ENCODE data around the gene SHTN1. TPM values are rescaled to one million over a fixed set of nuclear protein-coding genes. Genes with fewer than 3 reads are reported as not detected.
A peak's percentile ranks its signal among the peaks of the same experiment; 100 is the strongest.

The SHTN1 gene
- total and polyA plus RNA-seq, 10 of the 15 experiments (the other 5 are each of a cell fraction or from before 2014, with no cell fraction given) = 0.79 to 4.0 (median 2.0) TPM

DNA sequence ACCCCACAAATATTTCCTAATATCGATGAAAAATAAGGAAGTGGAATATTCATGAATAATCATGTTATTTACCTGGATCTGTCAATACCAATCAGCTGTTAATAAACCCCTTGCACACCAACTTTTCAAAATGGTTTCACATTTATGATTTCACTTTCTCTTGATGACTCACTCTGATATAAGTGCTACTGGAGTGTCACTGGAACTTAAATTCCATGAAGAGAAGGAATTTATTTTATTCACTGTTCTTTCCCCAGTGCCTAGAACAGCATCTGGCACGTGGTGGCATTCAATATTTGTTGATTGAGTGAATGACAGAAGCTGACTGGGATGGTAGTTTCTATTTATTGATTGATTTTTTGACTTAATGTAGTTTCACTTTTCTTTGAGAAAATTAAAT, 159.2 kb downstream of the SHTN1 start:
- Histone ChIP-seq H3K27ac (ENCODE audit: control insufficient read depth, insufficient read depth) (no peak overlapping the region), H3K4me2 (ENCODE audit: control insufficient read depth, insufficient read depth) (peak overlapping the region; percentile 67), H3K9me3 (replicated peaks; ENCODE audit: control insufficient read depth, insufficient read depth, low read length) (no peaks in the 10 kb centered on the region), H4K20me1 (ENCODE audit: control insufficient read depth, insufficient read depth) (no peaks in the 10 kb centered on the region), H2AFZ (ENCODE audit: control insufficient read depth, low read depth, low read length) (peak overlapping the region; percentile 2), H3K36me3 (ENCODE audit: control insufficient read depth in 2 of 2, insufficient read depth in 2 of 2, low read length in 1 of 2) (no peaks in the 10 kb centered on the region), H3K4me3 (0 out of 2 replicates have a peak overlapping the region, but pooled peaks have one; percentile 22), H3K79me2 (ENCODE audit: control insufficient read depth, insufficient read depth, low read length) (no peaks in the 10 kb centered on the region; the same call in none of the 2 replicates), H3K4me1 (ENCODE audit: control insufficient read depth, insufficient read depth, low read length) (peaks cover 30% of the 10 kb centered on the region), H3K27me3 (replicated peaks in 1 of 2; ENCODE audit: control insufficient read depth in 2 of 2, insufficient read depth in 2 of 2, low read length in 1 of 2) (no peaks in the 10 kb centered on the region; a peak in 1 of 4 replicates), H3K9ac (ENCODE audit: control insufficient read depth, insufficient read depth, low read length) (no peak overlapping the region)
- TF ChIP-seq CUX1 (IDR thresholded peaks at IDR 0.05; ENCODE audit: insufficient replicate concordance, low read depth, low read length) (peak; percentile 23), MTA2 (IDR thresholded peaks at IDR 0.05; ENCODE audit: low read depth) (0 out of 2 replicates have a peak, but pooled peaks have one; percentile 15), IKZF2 (IDR thresholded peaks at IDR 0.05) (peak; percentile 16 to 52; a peak in 1 of 4 replicates), ATF7 (IDR thresholded peaks at IDR 0.05; ENCODE audit: low read depth) (peak; percentile 67), BHLHE40 (IDR thresholded peaks at IDR 0.05; ENCODE audit: borderline replicate concordance in 1 of 2, low read depth in 2 of 2, low read length in 1 of 2) (no peak), YY1 (IDR thresholded peaks at IDR 0.05; ENCODE audit: low read depth, low read length) (no peak), PKNOX1 (IDR thresholded peaks at IDR 0.05) (peak; percentile 39; the same call in 1 of the 2 replicates), JUNB (IDR thresholded peaks at IDR 0.05) (peak; percentile 67)
- TF ChIP-seq, protein P1, sequence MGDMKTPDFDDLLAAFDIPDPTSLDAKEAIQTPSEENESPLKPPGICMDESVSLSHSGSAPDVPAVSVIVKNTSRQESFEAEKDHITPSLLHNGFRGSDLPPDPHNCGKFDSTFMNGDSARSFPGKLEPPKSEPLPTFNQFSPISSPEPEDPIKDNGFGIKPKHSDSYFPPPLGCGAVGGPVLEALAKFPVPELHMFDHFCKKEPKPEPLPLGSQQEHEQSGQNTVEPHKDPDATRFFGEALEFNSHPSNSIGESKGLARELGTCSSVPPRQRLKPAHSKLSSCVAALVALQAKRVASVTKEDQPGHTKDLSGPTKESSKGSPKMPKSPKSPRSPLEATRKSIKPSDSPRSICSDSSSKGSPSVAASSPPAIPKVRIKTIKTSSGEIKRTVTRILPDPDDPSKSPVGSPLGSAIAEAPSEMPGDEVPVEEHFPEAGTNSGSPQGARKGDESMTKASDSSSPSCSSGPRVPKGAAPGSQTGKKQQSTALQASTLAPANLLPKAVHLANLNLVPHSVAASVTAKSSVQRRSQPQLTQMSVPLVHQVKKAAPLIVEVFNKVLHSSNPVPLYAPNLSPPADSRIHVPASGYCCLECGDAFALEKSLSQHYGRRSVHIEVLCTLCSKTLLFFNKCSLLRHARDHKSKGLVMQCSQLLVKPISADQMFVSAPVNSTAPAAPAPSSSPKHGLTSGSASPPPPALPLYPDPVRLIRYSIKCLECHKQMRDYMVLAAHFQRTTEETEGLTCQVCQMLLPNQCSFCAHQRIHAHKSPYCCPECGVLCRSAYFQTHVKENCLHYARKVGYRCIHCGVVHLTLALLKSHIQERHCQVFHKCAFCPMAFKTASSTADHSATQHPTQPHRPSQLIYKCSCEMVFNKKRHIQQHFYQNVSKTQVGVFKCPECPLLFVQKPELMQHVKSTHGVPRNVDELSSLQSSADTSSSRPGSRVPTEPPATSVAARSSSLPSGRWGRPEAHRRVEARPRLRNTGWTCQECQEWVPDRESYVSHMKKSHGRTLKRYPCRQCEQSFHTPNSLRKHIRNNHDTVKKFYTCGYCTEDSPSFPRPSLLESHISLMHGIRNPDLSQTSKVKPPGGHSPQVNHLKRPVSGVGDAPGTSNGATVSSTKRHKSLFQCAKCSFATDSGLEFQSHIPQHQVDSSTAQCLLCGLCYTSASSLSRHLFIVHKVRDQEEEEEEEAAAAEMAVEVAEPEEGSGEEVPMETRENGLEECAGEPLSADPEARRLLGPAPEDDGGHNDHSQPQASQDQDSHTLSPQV (IDR thresholded peaks at IDR 0.05) = no peak
- TF ChIP-seq, protein P2, sequence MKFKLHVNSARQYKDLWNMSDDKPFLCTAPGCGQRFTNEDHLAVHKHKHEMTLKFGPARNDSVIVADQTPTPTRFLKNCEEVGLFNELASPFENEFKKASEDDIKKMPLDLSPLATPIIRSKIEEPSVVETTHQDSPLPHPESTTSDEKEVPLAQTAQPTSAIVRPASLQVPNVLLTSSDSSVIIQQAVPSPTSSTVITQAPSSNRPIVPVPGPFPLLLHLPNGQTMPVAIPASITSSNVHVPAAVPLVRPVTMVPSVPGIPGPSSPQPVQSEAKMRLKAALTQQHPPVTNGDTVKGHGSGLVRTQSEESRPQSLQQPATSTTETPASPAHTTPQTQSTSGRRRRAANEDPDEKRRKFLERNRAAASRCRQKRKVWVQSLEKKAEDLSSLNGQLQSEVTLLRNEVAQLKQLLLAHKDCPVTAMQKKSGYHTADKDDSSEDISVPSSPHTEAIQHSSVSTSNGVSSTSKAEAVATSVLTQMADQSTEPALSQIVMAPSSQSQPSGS (IDR thresholded peaks at IDR 0.05; ENCODE audit: low read length) = 0 out of 2 replicates have a peak, but pooled peaks have one; percentile 40
- BruUV-seq (replicated peaks) = no TSS peak
- intact Hi-C loops (cut with micrococcal nuclease; ENCODE audit: unreplicated experiment) = no loop called here
- ChIA-PET POLR2A (no interaction called here), SMC1A (ENCODE audit: uncharacterized antibody, unreplicated experiment) (interaction anchor here (0.9 to 1.4 kb wide), 2 partner anchors 8 to 16 kb away, joined by 3 to 5 read pairs; no protein-coding TSS in a partner anchor), CTCF (interaction anchor here (1.1 kb wide), 1 partner anchor 57 kb away, joined by 3 read pairs; no protein-coding TSS in a partner anchor), RAD21 (ENCODE audit: unreplicated experiment) (interaction anchor here (0.8 kb wide), 1 partner anchor 329 kb away, joined by 3 read pairs; no protein-coding TSS in a partner anchor)
- in situ Hi-C loops (cut with MboI) = no loop called here
- FAIRE-seq = no peak
- DNase-seq (ENCODE audit: low read depth, low spot score) = no peak
- no peak for ATAC-seq
- 0% methylated on average over 2 of the region's 2 CpGs for WGBS (ENCODE audit: insufficient coverage, insufficient replicate concordance, low lambda C conversion rate, missing lambda C conversion rate)

Data from GM12878 (cell line).